Urinary bladder (tissue), 4 donors: ENCODE data around the gene ZIC4. TPM values are rescaled to one million over a fixed set of nuclear protein-coding genes. Genes with fewer than 3 reads are reported as not detected.

Experiments
- DNase-seq: peaks from one replicate; pipeline ENCODE4 v3.0.0-alpha.2; 2015; ENCODE audit errors: extremely low spot score
- H3K27ac ChIP-seq: one replicate; pipeline ENCODE4 v1.5.1; 2013; ENCODE audit warnings: low read depth, mild to moderate bottlenecking, moderate library complexity
- H3K36me3 ChIP-seq: one replicate; pipeline ENCODE4 v1.6.1; 2013; ENCODE audit warnings: mild to moderate bottlenecking, moderate library complexity; ENCODE audit not compliant: insufficient read depth
- H3K4me1 ChIP-seq: one replicate; pipeline ENCODE4 v1.6.1; 2013; ENCODE audit warnings: mild to moderate bottlenecking, moderate library complexity; ENCODE audit not compliant: insufficient read depth
- H3K4me3 ChIP-seq: one replicate; pipeline ENCODE4 v1.5.1; 2013; ENCODE audit warnings: low read depth, low read length
- WGBS: extraction: QIAGEN DNeasy Blood & Tissue Kit; methylation state at CpG from one replicate; pipeline ENCODE4 v1.1.7; 2013; 5-methylcytosine and 5-hydroxymethylcytosine counted together
- polyA plus RNA-seq: library from polyadenylated mRNA; stranded (reverse); fragments of 200-250 nt; gene quantifications from one replicate; pipeline ENCODE4 v1.2.3, GENCODE V29; 2013
- total RNA-seq: library from RNA; depleted of rRNA; stranded (reverse); fragments of >200 nt; gene quantifications from one replicate; pipeline ENCODE4 v1.2.3, GENCODE V29; 2014
- donor health status: healthy with polysubstance abuse.
- donor health status: healthy.

The ZIC4 gene
- total and polyA plus RNA-seq, 2 donors = not detected

GRCh38 chr3:147422196-147422595 is 15.9 kb upstream of the ZIC4 start:
- no peak for DNase-seq
- Histone ChIP-seq H3K4me3 (no peak overlapping the region), H3K4me1 (no peaks in the 10 kb centered on the region), H3K36me3 (no peaks in the 10 kb centered on the region), H3K27ac (no peak overlapping the region)
- 6% methylated on average over 15 of the region's 15 CpGs for WGBS

- Histone ChIP-seq H3K4me1 (no peaks in the 10 kb centered on the region), H3K4me3 (no peak overlapping the region), H3K36me3 (no peaks in the 10 kb centered on the region), H3K27ac (no peak overlapping the region)
- DNase-seq = no peak
- 4% methylated on average over 53 of the region's 53 CpGs for WGBS
These were observed 15.0 kb upstream of the ZIC4 start for GRCh38 chr3:147421184-147421912.

GRCh38 chr3:147420353-147421183 is 14.2 kb upstream of the ZIC4 start:
- DNase-seq = no peak
- H3K4me3 ChIP-seq = no peak overlapping the region
- WGBS = 5% methylated on average over 32 of the region's 32 CpGs
- no peak overlapping the region for H3K27ac ChIP-seq
- no peaks in the 10 kb centered on the region for H3K4me1 ChIP-seq
- H3K36me3 ChIP-seq = no peaks in the 10 kb centered on the region

GRCh38 chr3:147419781-147420224 is 13.5 kb upstream of the ZIC4 start:
- Histone ChIP-seq H3K4me3 (no peak overlapping the region), H3K27ac (no peak overlapping the region), H3K36me3 (no peaks in the 10 kb centered on the region), H3K4me1 (no peaks in the 10 kb centered on the region)
- no peak for DNase-seq
- 11% methylated on average over 10 of the region's 10 CpGs for WGBS

- no peak for DNase-seq
- Histone ChIP-seq H3K4me1 (no peaks in the 10 kb centered on the region), H3K4me3 (no peak overlapping the region), H3K27ac (no peak overlapping the region), H3K36me3 (no peaks in the 10 kb centered on the region)
- 3% methylated on average over 54 of the region's 54 CpGs for WGBS
These were observed 12.7 kb upstream of the ZIC4 start for GRCh38 chr3:147418808-147419701.

- Histone ChIP-seq H3K36me3 (no peaks in the 10 kb centered on the region), H3K4me3 (no peak overlapping the region), H3K27ac (no peak overlapping the region), H3K4me1 (no peaks in the 10 kb centered on the region)
- 16% methylated on average over 4 of the region's 4 CpGs for WGBS
- DNase-seq = no peak
These were observed 12.0 kb upstream of the ZIC4 start for GRCh38 chr3:147418371-147418781.

GRCh38 chr3:147417551-147418295 is 11.4 kb upstream of the ZIC4 start:
- DNase-seq = no peak
- 26% methylated on average over 7 of the region's 7 CpGs for WGBS
- Histone ChIP-seq H3K4me3 (no peak overlapping the region), H3K4me1 (peaks cover 2% of the 10 kb centered on the region), H3K36me3 (no peaks in the 10 kb centered on the region), H3K27ac (no peak overlapping the region)

- no peak for DNase-seq
- no peaks in the 10 kb centered on the region for H3K36me3 ChIP-seq
- WGBS = 3% methylated on average over 1 of the region's 1 CpG
- H3K27ac ChIP-seq = no peak overlapping the region
- H3K4me1 ChIP-seq = peaks cover 2% of the 10 kb centered on the region
- H3K4me3 ChIP-seq = no peak overlapping the region
These were observed 10.6 kb upstream of the ZIC4 start for GRCh38 chr3:147416931-147417330.

GRCh38 chr3:147415874-147416273 is 9.5 kb upstream of the ZIC4 start:
- 2% methylated on average over 2 of the region's 2 CpGs for WGBS
- peaks cover 2% of the 10 kb centered on the region for H3K4me1 ChIP-seq
- no peak for DNase-seq
- H3K36me3 ChIP-seq = no peaks in the 10 kb centered on the region
- H3K27ac ChIP-seq = no peak overlapping the region
- H3K4me3 ChIP-seq = no peak overlapping the region

- no peaks in the 10 kb centered on the region for H3K36me3 ChIP-seq
- no peak overlapping the region for H3K27ac ChIP-seq
- no peak for DNase-seq
- WGBS = 6% methylated on average over 6 of the region's 6 CpGs
- no peak overlapping the region for H3K4me3 ChIP-seq
- peaks cover 2% of the 10 kb centered on the region for H3K4me1 ChIP-seq
These were observed 8.9 kb upstream of the ZIC4 start for GRCh38 chr3:147415286-147415685.

GRCh38 chr3:147414390-147415138 is 8.2 kb upstream of the ZIC4 start:
- no peak overlapping the region for H3K4me3 ChIP-seq
- 10% methylated on average over 18 of the region's 18 CpGs for WGBS
- peaks cover 3% of the 10 kb centered on the region for H3K4me1 ChIP-seq
- no peak overlapping the region for H3K27ac ChIP-seq
- no peaks in the 10 kb centered on the region for H3K36me3 ChIP-seq
- DNase-seq = no peak

GRCh38 chr3:147413686-147414389 is 7.5 kb upstream of the ZIC4 start:
- no peak overlapping the region for H3K4me3 ChIP-seq
- WGBS = 5% methylated on average over 24 of the region's 24 CpGs
- H3K4me1 ChIP-seq = peaks cover 3% of the 10 kb centered on the region
- H3K36me3 ChIP-seq = no peaks in the 10 kb centered on the region
- H3K27ac ChIP-seq = no peak overlapping the region
- no peak for DNase-seq
